HG02970 (cell line): ENCODE measurements around the gene GALNTL6.

Experiments used
- ATAC-seq: cut with Tn5 transposase; IDR thresholded peaks from one replicate; pipeline ENCODE4 v1.9.1; 2021; ENCODE audit warnings: mild to moderate bottlenecking, moderate library complexity, moderate number of reproducible peaks; ENCODE audit not compliant: unreplicated experiment, low FRiP score

GALNTL6 gene

DNA sequence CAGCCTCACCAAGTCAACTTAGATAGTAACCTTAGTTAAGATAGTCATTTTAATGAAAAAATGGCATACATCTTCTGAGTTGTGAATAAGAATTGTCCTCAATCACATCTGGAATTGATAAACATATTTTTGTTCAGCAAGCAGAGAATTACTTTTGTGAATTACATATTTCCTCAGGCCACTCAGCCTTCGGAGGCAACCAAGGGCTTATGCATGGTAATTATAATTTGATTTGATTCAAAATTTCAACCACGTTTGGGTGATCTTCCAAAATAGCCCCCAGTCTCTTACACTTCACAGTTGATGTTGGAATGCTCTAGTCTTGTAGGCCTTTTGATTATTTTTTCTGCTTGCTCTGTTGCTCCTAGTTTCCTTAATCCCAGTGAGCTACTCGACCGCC, 63.4 kb downstream of the GALNTL6 start:
- no peak for ATAC-seq

DNA sequence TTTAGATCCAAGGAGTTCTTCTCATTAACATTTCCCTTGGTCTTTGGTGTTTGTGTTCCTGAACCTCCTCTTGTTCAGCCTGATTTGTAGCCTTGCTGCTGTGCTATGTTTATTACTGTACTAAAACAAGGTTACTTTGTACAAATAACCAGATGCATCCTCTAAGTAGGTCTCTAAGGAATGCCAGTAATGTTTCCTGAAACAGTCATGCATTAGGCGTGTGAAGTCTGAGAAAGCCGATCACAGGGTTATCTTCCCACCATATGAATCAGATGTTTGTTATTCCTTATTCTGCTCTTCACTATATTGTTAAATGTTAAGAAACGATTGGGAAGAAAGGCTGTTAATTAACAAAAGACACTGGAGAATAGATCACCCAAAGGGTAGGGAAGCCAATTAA, 66.9 kb downstream of the GALNTL6 start:
- no peak for ATAC-seq

DNA sequence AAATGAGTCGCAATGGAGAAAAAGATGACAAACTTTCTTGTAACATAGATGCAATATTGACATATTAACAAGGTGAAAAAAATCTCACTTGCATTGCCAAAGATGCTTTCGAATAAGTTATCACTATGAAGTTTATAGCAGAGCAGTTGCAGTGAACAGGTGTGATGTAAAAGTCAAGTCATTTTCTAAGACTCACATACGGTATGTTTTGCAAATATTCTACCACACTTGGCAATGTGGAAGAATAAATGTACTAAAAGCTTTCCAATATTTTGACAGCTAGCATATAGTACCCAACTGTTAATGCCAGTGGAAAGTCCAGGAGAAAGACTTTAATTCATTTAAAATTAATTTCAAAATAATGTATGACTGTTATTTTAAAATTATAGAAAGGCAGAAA, 76.5 kb downstream of the GALNTL6 start:
- no peak for ATAC-seq

DNA sequence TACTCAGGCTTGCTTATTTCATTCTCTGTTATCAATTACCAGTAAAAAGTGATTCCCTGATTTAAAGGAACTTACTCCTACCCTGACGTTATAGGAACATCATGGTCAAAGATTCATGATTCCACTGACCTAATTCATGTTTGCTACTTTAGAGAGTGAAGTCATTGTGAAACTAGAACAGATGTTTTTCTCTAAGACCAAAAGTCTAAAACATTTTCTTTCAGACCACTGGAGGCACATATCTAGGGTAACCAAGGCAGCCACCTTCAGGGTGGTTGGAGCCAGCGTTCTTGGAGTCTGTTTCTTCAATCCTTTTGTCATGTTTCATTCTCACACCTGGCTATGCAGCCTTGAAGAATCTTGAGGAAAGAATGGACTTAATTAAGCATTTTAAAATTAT, 77.8 kb downstream of the GALNTL6 start:
- no peak for ATAC-seq

DNA sequence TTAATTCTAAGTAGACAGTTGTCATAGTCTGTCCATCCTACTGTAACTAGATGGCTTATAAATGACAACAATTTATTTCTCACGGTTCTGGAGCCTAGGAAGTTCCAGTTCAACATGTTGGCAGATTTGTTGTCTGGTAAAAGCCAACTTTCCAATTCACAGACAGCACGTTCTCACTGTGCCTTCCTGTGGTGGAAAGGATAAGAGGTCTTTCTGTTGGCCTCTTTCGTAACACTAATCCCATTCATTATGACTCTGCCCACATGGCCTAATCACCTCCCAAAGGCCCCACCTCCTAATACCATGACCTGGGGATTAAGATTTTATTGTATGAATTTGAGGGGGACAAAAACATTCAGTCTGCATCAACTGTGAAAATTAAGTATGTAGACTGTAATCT, 83.2 kb downstream of the GALNTL6 start:
- ATAC-seq = no peak

DNA sequence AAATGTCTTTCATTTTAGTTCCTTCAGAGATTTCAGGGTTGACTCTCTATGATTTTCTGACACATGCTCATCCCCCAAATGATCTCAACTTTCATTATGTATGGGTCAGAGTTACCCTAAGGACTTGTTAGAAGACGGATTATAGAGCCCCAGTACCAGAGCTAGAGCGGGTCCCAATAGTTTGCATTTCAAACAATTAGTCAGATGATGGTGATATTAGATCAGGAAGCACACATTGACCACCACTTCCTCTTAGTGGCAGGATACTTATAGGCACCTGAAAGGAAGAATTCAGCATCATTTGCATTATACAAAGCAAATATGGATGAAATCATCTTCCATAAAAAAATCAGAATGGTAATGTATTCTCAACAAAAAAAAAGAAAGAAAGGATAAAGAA, 106.1 kb downstream of the GALNTL6 start:
- ATAC-seq = no peak

DNA sequence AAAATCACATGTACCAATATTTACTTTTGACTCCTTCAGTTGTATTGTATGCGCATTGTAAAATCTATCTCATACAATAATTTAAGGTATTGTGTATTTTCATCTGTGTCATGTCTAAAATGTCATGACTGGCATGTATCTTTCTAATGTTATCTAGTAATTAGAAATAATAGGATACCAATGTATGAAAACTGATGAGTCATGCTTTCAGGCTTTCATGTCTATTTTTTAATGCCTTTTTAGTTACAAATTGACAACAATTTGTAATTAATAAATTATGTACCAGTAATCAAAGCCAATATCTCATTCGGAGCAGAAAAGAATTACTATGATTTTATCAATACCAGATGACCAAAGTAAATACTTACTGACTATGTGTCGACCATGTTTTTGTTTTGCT, 107.7 kb downstream of the GALNTL6 start:
- ATAC-seq = no peak

DNA sequence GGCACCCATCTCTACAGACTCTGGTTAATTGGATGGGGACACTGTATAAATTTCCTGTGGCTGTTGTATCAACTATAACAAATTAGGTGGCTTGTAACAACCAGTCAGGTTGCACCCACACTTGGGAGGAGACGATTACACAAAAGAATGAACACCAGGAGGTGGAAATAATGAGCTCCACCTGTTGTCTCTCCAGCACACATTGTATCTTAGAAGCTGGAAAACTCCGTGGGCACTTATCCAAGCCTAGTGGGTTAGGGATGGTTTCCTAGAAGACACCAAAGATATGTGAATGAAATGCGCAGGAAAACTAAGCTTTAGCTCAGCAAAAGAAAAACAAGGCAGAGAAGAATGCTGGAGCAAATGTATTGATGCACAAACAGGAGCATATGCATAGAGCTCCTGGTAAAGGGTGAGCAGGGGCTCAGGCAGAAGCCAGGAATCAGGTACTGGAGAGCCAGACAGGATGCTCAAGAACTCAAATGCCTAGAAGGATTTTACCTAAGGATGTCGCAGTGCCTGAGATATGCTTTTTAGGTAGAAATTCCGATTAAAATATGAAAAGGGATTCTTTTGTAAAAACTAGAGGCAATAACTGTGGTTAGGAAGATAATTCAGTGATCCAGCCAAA, 111.7 kb downstream of the GALNTL6 start:
- no peak for ATAC-seq

DNA sequence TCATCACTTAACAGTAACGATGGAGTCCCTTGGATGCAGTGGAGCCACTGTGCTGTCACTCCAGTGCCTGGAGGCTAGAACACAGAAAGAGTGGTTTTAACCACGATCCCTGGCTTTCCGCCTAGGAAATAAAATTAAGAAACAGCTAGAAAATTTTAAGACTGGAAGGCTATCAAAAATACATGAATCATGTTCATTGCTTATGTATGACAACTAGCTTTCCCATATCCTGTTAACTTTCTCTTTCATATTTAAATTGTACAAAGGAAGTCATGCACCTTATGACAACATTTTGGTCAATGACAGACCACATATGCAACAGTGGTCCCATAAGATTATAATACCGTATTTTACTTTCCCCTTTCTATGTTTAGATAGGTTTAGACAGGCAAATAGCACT, 115.1 kb downstream of the GALNTL6 start:
- ATAC-seq = no peak

DNA sequence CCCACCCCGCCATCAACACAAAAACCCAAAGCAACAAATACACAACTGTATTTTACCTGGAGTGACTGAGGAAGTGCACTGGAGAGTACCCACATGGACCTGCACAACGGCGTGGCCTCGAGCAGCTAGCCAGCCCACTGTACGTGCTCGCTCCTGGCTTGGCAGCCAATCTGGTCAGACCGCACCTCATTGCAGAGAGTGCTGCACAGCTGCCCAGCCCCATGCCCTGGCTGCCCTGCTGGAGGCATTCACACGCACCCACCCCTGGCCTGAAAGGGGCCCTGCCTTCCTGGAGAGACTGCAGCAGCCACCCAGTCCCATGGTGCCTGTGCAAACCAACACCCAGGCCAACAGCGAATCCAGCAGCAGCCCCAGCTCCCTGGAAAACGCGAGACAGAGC, 116.3 kb downstream of the GALNTL6 start:
- no peak for ATAC-seq

DNA sequence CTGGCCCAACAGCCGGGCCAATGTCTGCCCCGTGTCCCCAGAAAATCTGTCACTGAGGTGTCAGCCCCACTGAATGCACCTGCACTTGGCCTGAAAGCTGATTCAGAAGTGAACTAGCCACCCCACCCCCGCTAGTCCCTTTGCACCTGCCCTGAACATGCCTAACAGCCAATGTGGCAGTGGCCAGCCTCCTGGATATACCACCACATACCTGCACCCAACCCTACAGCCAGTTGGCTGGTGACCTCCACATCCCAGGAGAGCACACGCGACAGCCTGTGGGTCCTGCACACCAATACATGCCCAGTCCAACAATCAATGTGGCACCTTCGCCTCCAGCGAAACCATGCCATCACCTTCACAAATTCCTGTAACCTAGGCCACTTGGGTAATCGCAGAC, 116.7 kb downstream of the GALNTL6 start:
- ATAC-seq = no peak

DNA sequence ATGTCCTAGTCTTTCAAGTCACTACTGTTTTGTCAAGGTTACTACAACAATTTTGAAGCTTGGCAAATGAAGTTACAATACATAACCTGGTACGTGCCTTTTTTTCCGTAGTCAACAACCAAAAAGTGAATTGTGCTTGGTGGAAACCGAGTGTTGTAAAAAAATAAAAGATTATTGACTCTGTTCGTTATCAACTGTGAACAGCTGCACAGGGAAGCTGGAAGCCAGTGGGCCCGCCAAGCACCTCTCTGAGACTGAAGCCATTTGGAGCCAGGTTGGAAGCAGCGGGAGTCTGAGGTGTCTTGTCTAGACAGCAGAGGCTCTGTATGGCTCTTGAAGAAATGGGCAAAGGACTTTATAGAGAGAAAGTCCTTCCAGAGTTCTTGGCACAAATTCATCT, 119.0 kb downstream of the GALNTL6 start:
- no peak for ATAC-seq

DNA sequence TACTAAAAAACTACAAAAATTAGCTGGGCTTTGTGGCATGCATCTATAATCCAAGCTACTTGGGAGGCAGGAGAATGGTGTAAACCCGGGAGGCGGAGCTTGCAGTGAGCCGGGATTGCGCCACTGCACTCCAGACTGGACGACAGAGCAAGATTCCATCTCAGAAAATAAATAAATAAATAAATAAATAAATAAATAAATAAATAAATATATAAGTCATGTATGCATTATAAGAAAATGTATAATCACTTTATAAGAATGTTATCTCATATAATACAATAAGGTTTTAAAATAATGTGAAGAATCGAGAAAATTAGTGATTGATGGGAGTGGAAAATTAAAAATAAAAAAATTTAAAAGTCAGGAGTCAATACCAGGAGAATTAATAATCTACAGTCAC, 127.5 kb downstream of the GALNTL6 start:
- no peak for ATAC-seq

DNA sequence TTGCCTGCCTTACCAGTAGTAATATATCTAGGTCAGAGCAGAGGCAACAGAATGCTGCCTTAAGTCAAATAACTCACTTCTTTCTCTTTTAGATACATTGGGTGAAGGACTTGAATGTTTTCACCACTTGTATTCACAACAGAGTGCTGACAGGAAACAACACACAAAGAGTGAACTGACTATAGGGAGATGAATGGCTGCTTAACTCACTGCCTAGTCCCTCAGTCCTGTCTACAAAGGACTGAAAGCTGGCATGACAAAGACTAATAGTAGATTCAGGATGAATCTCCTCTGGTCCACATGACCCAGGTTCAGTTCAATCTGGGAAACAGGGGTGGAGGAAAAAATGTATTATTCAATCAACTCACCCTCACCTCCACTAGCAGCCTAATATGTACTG, 134.2 kb downstream of the GALNTL6 start:
- ATAC-seq = no peak

DNA sequence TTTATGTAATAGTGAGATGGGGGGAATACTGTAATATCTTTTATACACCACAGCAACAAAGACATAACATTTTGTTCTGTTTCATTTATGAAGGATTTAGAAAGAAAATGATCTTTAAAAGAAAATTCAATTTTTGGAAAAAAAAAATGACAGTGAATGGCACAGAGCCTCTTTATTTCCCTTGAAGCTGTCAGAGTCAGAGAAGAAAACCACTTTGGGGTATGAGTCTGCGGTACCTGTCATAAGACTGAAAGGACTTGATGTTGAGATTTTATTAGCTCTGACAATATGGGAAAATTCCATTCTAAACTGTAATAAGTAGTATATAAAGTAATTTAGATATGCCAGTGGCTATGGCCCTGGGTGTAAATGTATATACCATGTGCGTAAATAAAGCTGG, 134.8 kb downstream of the GALNTL6 start:
- ATAC-seq = no peak

DNA sequence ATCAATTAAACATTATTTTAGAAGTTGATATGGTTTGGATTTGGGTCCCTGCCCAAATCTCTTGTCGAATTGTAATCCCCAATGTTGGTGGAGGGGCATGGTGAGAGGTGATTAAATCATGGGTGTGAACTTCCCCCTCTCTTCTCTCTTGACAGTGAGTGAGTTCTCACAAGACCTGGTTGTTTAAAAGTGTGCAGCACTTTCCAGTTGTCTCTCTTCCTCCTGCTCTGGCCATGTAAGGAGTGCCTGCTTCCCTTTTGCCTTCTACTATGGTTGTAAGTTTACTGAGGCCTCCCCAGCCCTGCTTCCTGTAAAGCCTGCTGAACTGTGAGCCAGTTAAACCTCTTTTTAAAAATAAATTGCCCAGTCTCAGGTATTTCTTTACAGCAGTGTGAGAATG, 141.4 kb downstream of the GALNTL6 start:
- ATAC-seq = no peak

DNA sequence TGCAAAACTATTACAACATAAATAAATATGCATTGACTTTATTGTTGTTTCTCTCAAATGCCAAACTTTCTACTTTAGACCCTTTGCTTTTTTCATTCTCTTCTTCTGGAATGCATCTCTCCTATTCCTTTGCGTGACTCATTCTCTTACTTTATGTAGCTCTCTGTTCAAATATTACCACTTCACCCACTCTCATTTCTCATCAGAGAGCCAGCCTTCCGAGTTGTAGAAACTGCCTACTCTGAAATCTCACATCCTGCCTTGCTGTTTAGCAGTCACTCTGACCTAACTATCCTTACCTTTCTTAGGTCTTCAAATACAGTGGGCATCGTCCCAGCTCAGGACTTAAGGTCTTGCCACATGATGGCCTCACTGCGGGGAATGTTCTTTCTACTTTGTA, 143.5 kb downstream of the GALNTL6 start:
- ATAC-seq = no peak

DNA sequence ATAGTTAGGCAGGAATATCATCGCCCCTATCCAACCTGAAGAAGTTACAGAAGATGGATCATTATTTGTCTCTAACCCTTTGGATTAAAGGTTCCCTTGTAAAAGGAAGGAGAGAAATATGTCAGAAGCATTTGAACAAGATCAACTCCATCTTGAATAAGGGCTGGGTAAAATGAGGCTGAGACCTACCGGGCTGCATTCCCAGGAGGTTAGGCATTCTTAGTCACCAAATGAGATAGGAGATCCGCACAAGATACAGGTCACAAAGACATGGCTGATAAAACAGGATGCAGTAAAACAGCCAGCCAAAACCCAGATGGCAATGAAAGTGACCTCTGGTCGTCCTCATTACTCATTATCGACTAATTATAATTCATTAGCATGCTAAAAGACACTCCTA, 148.9 kb downstream of the GALNTL6 start:
- ATAC-seq = no peak

DNA sequence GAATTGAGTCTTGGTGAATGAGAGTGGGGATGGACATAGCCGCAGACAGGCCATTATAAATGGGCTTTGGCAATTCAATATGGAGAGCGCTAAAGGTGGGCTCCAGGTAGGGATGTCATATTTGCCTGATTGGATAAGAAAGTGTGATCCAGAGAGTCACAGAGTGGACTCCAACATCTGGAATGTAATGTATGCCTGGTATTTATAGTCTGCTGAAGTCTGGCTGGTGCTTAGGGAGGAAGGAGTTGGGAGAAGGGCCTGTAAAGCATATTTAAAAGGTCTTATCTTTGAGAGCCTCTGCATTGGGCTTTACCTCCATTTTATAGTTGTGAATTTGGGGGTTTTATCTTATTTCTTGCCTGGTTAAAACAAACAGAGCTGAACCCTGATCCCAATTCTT, 153.2 kb downstream of the GALNTL6 start:
- no peak for ATAC-seq

DNA sequence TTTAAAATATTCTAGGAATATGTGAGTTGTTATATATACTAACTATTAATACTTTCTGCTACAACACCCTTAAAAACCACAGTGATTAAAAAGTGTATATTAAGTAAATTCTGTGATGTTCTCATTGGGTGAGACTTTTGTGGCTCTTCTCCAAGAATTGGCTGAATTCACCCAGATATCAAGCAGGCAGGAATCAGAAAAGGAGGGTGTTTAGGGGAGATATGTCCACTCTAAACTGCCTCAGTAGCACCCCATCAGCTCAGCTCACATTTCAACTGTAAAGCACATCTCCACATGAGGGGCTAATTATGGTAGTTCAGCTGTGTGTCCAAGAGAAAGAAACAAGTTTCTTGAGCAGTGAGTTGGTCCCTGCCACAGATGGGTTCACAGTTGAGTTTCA, 165.0 kb downstream of the GALNTL6 start:
- no peak for ATAC-seq

DNA sequence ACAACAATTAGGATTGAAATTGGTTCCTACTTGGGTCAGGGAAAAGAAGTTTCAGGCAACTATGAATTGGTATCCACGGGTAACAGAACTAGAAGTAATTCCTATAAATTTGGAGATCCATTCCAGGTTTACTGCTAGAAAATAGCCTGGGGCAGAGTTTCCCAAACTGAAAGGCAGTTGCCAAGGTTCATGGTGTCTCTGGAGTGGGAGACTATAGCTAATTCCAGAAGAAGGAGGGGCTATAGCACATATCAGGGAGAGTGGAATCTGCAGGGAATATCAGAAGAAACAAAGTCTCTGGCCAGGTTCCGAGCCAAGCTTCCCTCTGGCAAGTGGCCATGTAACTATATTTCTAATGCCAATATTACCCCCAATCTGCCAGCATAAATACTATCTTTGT, 166.3 kb downstream of the GALNTL6 start:
- no peak for ATAC-seq

DNA sequence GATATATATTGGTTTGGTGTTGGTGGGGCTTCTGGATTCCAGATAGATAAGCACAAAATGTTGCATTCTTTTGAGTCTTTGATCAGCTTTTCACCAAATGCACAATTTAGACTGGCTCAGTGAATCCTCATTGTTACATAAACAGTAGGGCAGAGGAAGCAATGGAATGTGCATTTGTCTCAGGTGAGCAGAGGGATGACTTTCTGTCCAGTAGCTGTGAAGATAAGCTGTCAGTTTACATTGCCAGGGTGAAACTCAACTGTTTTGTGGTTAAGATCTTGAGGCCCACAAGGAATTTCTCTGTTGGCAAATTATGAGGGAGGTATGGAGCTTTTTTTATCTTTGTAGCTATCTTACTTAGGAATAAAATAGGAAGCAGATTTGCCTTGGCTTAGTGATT, 168.0 kb downstream of the GALNTL6 start:
- no peak for ATAC-seq
